Gastroesophageal sphincter (tissue), 4 donors: Measurements from ENCODE around the gene WDR73. TPM values are rescaled to one million over a fixed set of nuclear protein-coding genes. Genes with fewer than 3 reads are reported as not detected.
A peak's percentile ranks its signal among the peaks of the same experiment; 100 is the strongest.
"Not testable (repeated sequence)": the region's sequence is repeated elsewhere in the genome, so short reads cannot be mapped to it uniquely, and the experiment has no call there.

Experiments used
- ATAC-seq: fragments of 150-250 bp; one replicate; pipeline ENCODE4 v1.9.1; 2016; ENCODE audit warnings: mild to moderate bottlenecking, moderate library complexity
- H3K27ac ChIP-seq, 4 donors: fragments of 200-600 bp; sonication (generic) in 3 of 4; 1 replicate in 3 of 4; 2 replicates in 1 of 4; pipeline ENCODE4 v1.5.1; 2016 to 2019
- H3K27me3 ChIP-seq: fragments of 200-600 bp; sonication (generic); one replicate; pipeline ENCODE4 v1.5.1; 2019
- H3K36me3 ChIP-seq, 2 donors: fragments of 200-600 bp; sonication (generic); one replicate each; pipeline ENCODE4 v1.5.1; 2019; ENCODE audit warnings: control low read depth in 1 of 2
- H3K4me1 ChIP-seq, 3 donors: fragments of 200-600 bp; sonication (generic); 1 replicate in 2 of 3; 2 replicates in 1 of 3; pipeline ENCODE4 v1.5.1; 2016 to 2019; ENCODE audit warnings: control low read depth in 2 of 3
- H3K4me3 ChIP-seq, 2 donors: fragments of 200-600 bp; sonication (generic); one replicate each; pipeline ENCODE4 v1.5.1; 2019; ENCODE audit warnings: mild to moderate bottlenecking in 1 of 2, moderate library complexity in 1 of 2
- H3K9me3 ChIP-seq, 3 donors: fragments of 200-600 bp; sonication (generic); one replicate each; pipeline ENCODE4 v1.5.1; 2017 to 2019; ENCODE audit warnings: control low read depth in 2 of 3
- EP300 ChIP-seq: sonication (generic); formaldehyde crosslinking; IDR thresholded peaks from one replicate; pipeline ENCODE4 v1.6.1; 2017; ENCODE audit warnings: antibody characterized with exemption, mild to moderate bottlenecking
- POLR2A ChIP-seq, 2 donors: fragments of 450-650 bp; IDR thresholded peaks; one replicate each; pipeline ENCODE4 v1.6.1; 2017; ENCODE audit warnings: antibody characterized with exemption in 2 of 2, mild to moderate bottlenecking in 2 of 2, moderate library complexity in 1 of 2
- POLR2AphosphoS5 ChIP-seq: sonication (generic); formaldehyde crosslinking; IDR thresholded peaks from one replicate; pipeline ENCODE4 v1.6.1; 2017; ENCODE audit warnings: antibody characterized with exemption
- WGBS, 2 donors: methylation state at CpG; one replicate each; pipeline ENCODE4 v1.1.5; 2018; ENCODE audit warnings: low coverage in 1 of 2; 5-methylcytosine and 5-hydroxymethylcytosine counted together
- total RNA-seq, 4 donors: library from RNA; depleted of rRNA; stranded (reverse); fragments of >200 nt; gene quantifications; one replicate each; pipeline ENCODE4 v1.1.0, GENCODE V29; 2016
- TF ChIP-seq, protein P1 (sequence below), 4 experiments: fragments of 200-600 bp in 2 of 4; fragments of 450-650 bp in 2 of 4; sonication (generic) in 1 of 4; IDR thresholded peaks; one replicate each; pipeline ENCODE4 v1.5.1; 2017 to 2019; ENCODE audit warnings: antibody characterized with exemption in 4 of 4, mild to moderate bottlenecking in 2 of 4, moderate library complexity in 2 of 4

WDR73 gene
- total RNA-seq, 4 donors from 2014 or later, result 12.6 to 43.3 (median 20.2) TPM

DNA sequence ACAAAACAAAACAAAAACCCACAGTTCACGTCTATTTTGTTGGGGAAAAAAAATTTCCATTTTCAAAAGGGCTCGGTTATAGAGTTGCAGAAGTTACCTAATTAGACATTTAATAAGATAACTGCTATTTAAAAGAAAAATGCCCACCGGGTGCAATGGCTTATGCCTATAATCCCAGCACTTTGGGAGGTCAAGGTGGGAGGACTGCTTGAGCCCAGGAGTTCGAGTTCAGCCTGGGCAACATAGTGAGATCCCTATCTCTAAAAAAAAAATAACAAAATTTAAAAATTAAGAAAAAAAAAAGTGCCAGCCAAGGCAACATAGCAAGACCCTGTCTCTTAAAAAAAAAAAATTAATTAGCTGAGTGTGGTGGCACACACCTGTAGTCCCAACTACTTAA, 42.7 kb upstream of the WDR73 start:
- H3K27ac ChIP-seq, result no peak overlapping the region
- H3K4me3 ChIP-seq, result no peak overlapping the region
- H3K36me3 ChIP-seq, result no peaks in the 10 kb centered on the region
- H3K27me3 ChIP-seq, result no peaks in the 10 kb centered on the region
- peaks cover 0 to 28% (median 0%) of the 10 kb centered on the region in 3 donors for H3K4me1 ChIP-seq
- no peaks in the 10 kb centered on the region for H3K9me3 ChIP-seq
- WGBS, 2 donors, result 78 to 91% methylated on average over 4 of the region's 4 CpGs
- no peak for ATAC-seq
- no peak for TF ChIP-seq POLR2A (IDR thresholded peaks at IDR 0.05)
- TF ChIP-seq POLR2AphosphoS5, result no peak
- TF ChIP-seq, protein P1, sequence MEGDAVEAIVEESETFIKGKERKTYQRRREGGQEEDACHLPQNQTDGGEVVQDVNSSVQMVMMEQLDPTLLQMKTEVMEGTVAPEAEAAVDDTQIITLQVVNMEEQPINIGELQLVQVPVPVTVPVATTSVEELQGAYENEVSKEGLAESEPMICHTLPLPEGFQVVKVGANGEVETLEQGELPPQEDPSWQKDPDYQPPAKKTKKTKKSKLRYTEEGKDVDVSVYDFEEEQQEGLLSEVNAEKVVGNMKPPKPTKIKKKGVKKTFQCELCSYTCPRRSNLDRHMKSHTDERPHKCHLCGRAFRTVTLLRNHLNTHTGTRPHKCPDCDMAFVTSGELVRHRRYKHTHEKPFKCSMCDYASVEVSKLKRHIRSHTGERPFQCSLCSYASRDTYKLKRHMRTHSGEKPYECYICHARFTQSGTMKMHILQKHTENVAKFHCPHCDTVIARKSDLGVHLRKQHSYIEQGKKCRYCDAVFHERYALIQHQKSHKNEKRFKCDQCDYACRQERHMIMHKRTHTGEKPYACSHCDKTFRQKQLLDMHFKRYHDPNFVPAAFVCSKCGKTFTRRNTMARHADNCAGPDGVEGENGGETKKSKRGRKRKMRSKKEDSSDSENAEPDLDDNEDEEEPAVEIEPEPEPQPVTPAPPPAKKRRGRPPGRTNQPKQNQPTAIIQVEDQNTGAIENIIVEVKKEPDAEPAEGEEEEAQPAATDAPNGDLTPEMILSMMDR (IDR thresholded peaks at IDR 0.05), result no peak
- TF ChIP-seq EP300, result no peak

DNA sequence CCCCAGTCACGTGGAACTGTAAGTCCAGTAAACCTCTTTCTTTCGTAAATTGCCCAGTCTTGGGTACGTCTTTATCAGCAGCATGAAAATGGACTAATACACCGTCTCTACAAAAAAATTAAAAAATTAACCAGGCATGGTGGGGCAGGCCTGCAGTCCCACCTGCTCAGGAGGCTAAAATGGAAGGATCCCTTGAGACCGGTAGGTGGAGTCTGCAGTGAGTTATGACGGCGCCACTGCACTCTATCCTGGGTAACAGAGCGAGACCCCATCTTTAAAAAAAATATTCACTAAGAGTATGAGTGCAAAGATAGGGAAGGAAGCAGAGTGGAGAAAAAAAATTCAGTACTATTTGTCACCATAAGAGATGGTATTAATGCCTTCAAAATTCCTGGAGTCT, 36.3 kb upstream of the WDR73 start:
- Histone ChIP-seq H3K9me3 (no peaks in the 10 kb centered on the region), H3K4me1 (peaks cover 0 to 23% (median 0%) of the 10 kb centered on the region in 3 donors), H3K27me3 (no peaks in the 10 kb centered on the region), H3K36me3 (peaks cover 0 to 45% of the 10 kb centered on the region in 2 donors), H3K4me3 (no peak overlapping the region), H3K27ac (no peak overlapping the region)
- WGBS, 2 donors, result 93 to 100% methylated on average over 5 to 8 of the region's 8 CpGs
- ATAC-seq, result no peak
- TF ChIP-seq EP300 (no peak), POLR2A (IDR thresholded peaks at IDR 0.05) (no peak), POLR2AphosphoS5 (no peak)
- TF ChIP-seq, protein P1 (IDR thresholded peaks at IDR 0.05), result no peak

DNA sequence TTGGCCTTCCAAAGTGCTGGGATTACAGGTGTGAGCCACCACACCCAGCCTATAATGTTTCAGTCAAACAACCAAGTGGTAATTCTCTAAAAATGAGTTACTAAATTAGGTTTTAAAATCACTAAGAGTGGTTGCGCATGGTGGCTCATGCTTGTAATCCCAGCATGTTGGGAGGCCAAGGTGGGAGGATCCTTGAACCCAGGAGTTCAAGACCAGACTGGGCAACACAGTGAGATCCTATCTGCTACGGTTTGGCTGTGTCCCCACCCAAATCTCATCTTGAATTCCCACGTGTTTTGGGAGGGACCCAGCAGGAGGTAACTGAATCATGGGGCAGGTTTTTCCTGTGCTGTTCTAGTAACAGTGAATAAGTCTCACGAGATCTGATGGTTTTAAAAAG, 35.8 kb upstream of the WDR73 start:
- Histone ChIP-seq H3K4me1 (peaks cover 0 to 23% (median 0%) of the 10 kb centered on the region in 3 donors), H3K27ac (no peak overlapping the region), H3K9me3 (no peaks in the 10 kb centered on the region), H3K36me3 (peaks cover 0 to 47% of the 10 kb centered on the region in 2 donors), H3K27me3 (no peaks in the 10 kb centered on the region), H3K4me3 (no peak overlapping the region)
- TF ChIP-seq POLR2AphosphoS5 (no peak), POLR2A (IDR thresholded peaks at IDR 0.05) (no peak), EP300 (no peak)
- TF ChIP-seq, protein P1 (IDR thresholded peaks at IDR 0.05), result no peak
- WGBS, 2 donors, result 93 to 97% methylated on average over 3 to 4 of the region's 4 CpGs
- no peak for ATAC-seq

DNA sequence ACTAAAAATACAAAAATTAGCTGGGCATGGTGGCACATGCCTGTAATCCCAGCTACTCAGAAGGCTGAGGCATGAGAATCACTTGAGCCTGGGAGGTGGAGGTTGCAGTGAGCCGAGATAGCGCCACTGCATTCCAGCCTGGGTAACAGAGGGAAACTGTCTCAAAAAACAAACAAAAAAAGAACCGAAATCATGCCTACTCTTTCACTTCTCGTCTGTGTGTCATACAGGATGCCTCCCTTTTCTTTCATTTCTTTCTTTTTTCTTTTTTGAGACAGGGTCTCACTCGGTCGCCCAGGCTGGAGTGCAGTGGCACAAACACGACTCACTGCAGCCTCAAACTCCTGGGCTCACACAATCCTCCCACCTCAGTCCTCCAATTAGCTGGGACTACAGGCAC, 32.4 kb upstream of the WDR73 start:
- H3K4me1 ChIP-seq, H3K27ac ChIP-seq, ATAC-seq, H3K27me3 ChIP-seq, H3K9me3 ChIP-seq, H3K4me3 ChIP-seq: not testable (repeated sequence)
- WGBS, 2 donors, result 81 to 93% methylated on average over 7 of the region's 7 CpGs
- H3K36me3 ChIP-seq, result peaks cover 0 to 77% of the 10 kb centered on the region in 2 donors

DNA sequence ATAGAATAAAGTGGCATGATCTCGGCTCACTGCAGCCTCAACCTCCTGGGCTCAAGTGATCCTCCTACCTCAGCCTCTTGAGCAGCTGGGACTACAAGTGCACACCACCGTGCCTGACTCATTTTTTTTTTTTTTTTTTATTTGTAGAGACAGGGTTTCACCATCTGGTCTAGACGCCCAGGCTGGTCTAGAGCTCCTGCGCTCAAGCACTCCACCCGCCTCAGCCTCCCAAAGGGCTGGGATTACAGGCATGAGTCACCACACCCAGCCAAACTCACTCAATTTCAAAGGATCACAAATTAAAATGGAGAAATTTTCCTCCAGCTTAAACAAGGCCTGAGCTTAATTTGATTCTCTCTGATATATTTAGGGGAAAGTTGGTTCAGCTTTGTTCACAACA, 31.2 kb upstream of the WDR73 start:
- Histone ChIP-seq H3K27ac (no peak overlapping the region), H3K4me3 (no peak overlapping the region), H3K9me3 (no peaks in the 10 kb centered on the region), H3K4me1 (no peaks in the 10 kb centered on the region), H3K27me3 (no peaks in the 10 kb centered on the region), H3K36me3 (peaks cover 0 to 84% of the 10 kb centered on the region in 2 donors)
- 61 to 93% methylated on average over 3 to 5 of the region's 5 CpGs for WGBS, 2 donors
- peak; percentile 88 for ATAC-seq
- TF ChIP-seq POLR2A (IDR thresholded peaks at IDR 0.05) (no peak), POLR2AphosphoS5 (no peak), EP300 (no peak)
- TF ChIP-seq, protein P1 (IDR thresholded peaks at IDR 0.05), result no peak
